ENCODE results near the gene DCAF8.

The DCAF8 gene

GRCh38 chr1:160264795-160265307 lies 2.5 kb upstream of the DCAF8 start:
- DNase-seq (ENCODE audit: low read depth) = no peak
- no peak overlapping the region for H3K4me3 ChIP-seq (ENCODE audit: low read length)
- TF ChIP-seq, protein P1, sequence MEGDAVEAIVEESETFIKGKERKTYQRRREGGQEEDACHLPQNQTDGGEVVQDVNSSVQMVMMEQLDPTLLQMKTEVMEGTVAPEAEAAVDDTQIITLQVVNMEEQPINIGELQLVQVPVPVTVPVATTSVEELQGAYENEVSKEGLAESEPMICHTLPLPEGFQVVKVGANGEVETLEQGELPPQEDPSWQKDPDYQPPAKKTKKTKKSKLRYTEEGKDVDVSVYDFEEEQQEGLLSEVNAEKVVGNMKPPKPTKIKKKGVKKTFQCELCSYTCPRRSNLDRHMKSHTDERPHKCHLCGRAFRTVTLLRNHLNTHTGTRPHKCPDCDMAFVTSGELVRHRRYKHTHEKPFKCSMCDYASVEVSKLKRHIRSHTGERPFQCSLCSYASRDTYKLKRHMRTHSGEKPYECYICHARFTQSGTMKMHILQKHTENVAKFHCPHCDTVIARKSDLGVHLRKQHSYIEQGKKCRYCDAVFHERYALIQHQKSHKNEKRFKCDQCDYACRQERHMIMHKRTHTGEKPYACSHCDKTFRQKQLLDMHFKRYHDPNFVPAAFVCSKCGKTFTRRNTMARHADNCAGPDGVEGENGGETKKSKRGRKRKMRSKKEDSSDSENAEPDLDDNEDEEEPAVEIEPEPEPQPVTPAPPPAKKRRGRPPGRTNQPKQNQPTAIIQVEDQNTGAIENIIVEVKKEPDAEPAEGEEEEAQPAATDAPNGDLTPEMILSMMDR (IDR thresholded peaks at IDR 0.05; ENCODE audit: insufficient read depth, low read depth, low read length, missing control alignments) = no peak

- TF ChIP-seq, protein P1 (IDR thresholded peaks at IDR 0.05; ENCODE audit: insufficient read depth, low read depth, low read length, missing control alignments) = no peak
- peak; percentile 84 for DNase-seq (ENCODE audit: low read depth)
- H3K4me3 ChIP-seq (ENCODE audit: low read length) = peak overlapping the region; percentile 93
Observed at GRCh38 chr1:160261556-160261892, 825 bp downstream of the DCAF8 start.

DNA sequence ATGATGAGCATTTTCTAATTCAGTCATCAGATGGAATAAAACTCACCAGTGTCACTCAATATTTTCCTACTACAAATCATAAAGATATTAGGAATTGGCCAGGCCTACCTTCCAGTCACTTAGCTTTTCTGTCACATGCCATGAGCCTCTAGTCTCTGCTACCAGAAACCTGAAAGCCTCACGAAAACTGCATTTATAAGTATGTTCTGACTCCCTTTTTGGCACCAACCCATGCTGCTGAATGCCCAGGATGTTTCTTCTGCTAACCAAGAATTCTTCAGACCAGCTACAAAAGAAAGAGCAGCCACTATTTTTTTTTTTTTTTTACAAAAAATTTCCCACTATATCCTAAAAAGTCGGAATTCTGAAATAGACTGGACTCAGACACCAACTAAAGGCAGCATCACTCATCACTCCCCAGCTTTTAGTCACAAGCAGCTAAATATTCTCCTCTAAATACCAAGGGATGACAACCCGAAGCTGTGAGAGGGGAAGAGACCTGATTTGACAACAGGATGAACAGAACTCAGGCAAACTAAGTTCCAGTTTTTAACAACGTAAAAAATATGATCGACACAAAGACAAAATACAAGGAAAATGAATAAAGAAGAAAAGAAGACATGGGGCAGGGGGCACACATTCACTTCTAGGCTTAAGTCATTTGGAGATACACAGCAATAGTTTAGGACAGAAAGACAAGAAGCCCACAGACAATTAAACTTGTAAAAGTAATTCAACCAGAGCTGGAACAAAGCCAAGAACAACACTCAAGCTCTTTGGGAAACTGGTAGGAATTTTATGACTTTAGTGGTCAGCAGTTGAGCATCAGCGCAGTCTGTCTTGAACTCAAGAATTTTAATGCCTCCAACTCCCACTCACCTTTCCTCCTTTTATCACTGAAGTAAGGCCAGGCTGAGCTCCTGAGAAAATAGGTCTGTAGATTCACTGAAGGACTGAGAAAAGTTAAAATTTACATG lies 1.7 kb downstream of the DCAF8 start:
- TF ChIP-seq, protein P1 (IDR thresholded peaks at IDR 0.05; ENCODE audit: insufficient read depth, low read depth, low read length, missing control alignments) = no peak
- DNase-seq (ENCODE audit: low read depth) = peak; percentile 45
- peak overlapping the region; percentile 93 for H3K4me3 ChIP-seq (ENCODE audit: low read length)

GRCh38 chr1:160258177-160258798 lies 4.1 kb downstream of the DCAF8 start:
- no peak overlapping the region for H3K4me3 ChIP-seq (ENCODE audit: low read length)
- DNase-seq (ENCODE audit: low read depth) = no peak
- TF ChIP-seq, protein P1 (IDR thresholded peaks at IDR 0.05; ENCODE audit: insufficient read depth, low read depth, low read length, missing control alignments) = no peak

- TF ChIP-seq, protein P1 (IDR thresholded peaks at IDR 0.05; ENCODE audit: insufficient read depth, low read depth, low read length, missing control alignments) = no peak
Observed at GRCh38 chr1:160257411-160258015, 4.8 kb downstream of the DCAF8 start.

DNA sequence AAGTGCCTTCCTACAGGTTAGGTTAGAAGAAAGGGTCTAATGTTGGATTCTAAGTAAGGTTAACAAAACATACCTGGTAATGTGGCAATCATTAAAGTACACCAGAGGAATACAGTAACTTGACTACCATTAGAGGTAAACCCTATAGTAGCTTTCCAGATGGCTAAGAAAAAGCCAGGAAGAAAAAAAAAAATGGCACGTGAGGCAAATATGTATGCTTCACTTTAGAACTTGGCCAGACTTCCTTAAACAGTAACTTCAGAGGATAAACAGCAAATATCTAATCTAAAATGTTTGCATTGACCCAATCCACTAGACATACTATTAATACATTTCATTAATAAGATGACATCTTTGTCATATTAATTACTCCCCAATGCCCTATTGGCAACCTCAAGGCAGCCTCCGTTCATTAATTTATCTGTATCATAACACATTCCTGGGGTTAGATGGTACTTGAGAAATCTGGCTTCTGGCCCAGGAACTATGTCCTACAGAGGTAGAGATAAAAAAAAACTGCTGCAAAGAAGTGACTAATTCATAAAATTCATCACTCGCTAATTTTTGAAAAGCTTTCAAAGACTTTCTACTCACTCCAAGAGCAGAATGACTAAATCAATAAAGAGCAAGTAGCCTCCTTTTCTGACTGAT lies 5.8 kb downstream of the DCAF8 start:
- H3K4me3 ChIP-seq (ENCODE audit: low read length) = no peak overlapping the region
- TF ChIP-seq, protein P1 (IDR thresholded peaks at IDR 0.05; ENCODE audit: insufficient read depth, low read depth, low read length, missing control alignments) = no peak
- DNase-seq (ENCODE audit: low read depth) = peak; percentile 76

More at GRCh38 chr1:160257411-160258015, 4.8 kb downstream of the DCAF8 start:
- H3K4me3 ChIP-seq (ENCODE audit: low read length) = no peak overlapping the region
- no peak for DNase-seq (ENCODE audit: low read depth)
